GM18517 (cell line): Measurements from ENCODE around the gene BACE1.
"Not testable (repeated sequence)": the region's sequence is repeated elsewhere in the genome, so short reads cannot be mapped to it uniquely, and the experiment has no call there.

Experiments
- ATAC-seq: cut with Tn5 transposase; IDR thresholded peaks from one replicate; pipeline ENCODE4 v1.9.1; 2021; ENCODE audit warnings: mild to moderate bottlenecking, moderate library complexity; ENCODE audit not compliant: unreplicated experiment

BACE1 gene

DNA sequence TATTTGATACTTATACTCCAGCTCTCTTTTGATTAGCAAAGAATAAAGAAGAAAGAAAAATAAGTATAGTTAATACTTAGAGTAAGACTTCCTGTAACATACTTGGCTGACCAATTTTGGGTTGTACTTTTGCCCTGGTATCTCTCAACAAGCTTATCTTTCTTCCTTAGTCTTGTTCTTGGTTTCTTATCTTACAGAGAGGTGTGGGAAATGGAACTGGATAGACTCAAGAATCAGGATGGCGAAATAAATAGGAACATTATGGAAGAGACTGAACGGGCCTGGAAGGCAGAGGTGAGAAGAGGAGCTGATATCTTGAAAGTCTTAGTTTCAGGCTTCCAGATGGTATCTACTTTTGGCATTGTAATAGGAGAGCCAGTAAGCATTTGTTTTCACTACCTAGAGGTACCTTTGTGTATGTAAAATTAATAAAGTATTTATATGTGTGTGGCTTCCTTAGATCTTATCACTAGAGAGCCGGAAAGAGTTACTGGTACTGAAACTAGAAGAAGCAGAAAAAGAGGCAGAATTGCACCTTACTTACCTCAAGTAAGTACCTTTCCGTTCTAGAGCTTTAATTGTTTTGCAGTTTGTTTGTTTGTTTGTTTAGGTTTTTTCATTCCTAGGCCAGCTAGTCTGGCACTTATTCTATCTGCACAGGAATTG is 36.2 kb downstream of the BACE1 start:
- no peak for ATAC-seq

DNA sequence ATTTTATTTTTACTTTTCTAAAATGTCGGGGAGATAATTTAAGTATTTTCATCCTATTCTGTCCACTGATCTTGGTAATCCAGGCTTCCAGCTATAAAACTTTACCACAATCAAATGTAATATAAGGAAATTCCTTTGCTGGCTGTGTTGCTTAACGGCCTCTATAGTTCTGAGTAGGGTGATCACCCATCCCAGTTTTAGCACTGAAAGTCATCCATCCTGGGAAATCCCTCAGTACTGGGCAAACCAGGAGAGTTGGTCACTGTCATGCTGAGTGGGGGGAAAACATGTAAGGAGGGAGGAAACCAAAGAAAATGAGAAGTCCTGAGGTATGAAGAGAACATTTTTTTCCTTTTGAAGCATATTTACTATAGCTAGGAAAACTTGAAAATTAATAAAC is 37.7 kb downstream of the BACE1 start:
- ATAC-seq, result no peak

DNA sequence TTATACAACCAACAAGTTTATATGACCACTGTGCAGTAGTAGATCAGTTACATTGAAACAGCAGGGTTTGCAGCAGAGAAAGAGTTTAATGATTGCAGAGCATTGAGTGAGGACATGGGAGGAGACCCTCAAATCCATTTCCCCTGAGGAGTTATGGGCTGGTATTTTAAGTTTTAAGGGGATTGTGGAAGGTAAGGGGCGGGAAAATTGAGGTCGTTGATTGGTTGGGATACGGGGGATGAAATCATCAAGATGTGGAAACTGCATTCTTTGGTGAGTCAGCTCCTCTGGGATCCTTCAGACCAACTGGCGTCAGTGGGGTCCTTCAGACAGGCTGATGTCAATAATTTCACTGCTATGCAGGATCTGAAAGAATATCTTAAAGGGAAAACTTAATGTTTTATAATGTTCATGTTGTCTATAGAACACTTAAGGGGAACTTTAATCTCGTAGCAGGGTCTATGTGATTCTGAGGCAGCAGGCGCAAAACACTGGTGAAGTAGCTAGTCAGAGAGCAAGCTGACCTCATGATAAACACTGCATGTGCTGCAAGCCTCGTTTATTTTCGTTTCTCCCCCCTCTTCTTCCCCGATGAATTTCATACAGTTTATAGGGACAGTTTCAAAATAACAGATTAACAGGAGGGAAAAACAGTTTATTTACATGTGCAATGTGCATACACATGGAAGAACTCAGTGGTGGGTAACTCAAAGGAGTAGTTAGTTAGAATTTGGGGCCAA is 42.3 kb downstream of the BACE1 start:
- ATAC-seq, result no peak

DNA sequence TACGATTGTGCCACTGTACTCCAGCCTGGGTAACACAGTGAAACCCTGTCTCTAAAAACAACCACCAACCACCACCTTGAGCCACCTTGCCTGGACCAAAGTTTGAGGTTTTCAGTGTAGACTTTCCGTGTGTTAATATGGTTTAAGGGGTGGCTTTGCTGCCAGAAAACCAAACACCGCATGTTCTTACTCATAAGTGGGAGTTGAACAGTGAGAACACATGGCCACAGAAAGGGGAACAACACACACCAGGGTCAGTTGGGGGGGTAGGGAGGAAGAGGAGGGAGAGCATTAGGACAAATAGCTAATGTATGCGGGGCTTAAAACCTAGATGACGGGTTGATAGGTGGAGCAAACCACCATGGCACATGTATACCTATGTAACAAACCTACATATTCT is 43.9 kb downstream of the BACE1 start:
- not testable (repeated sequence) for ATAC-seq

DNA sequence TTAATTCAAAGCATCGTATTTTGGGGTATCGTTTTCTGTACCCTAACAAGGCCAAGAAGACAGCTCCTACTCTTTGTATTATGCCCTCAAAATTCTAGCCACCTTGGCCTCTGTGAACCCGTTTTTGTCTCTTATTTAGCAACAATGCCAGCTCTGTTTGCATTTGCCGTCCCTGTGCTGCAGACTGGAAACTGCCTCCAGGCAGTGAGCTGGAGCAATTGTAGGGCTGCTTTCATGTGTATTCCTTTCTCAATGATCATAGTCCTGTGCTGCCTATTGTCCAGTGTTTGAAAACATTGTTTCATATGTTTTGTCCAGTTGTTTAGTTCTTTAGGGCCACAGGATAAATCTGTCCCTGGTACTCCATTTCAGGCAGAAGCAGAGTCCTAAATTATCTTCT is 44.8 kb downstream of the BACE1 start:
- no peak for ATAC-seq

DNA sequence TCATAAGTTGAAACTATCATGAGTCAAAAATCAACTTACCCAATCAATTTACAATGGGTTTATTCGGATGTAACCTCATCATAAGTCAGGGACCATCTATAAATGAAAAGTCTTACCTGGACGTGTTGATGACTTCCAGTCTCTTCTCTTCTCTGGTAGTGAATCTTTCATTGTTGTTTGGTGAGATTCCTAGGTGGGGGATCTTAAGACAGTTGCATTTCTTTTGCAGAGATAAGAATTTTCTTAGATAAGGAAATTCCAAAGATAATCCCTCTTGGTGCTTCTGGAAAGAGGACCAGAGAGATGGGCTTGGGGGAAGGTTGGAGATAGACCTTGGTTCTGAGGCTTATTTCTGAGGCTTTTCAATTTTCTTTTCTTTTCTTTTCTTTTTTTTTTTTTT is 46.2 kb downstream of the BACE1 start:
- no peak for ATAC-seq

DNA sequence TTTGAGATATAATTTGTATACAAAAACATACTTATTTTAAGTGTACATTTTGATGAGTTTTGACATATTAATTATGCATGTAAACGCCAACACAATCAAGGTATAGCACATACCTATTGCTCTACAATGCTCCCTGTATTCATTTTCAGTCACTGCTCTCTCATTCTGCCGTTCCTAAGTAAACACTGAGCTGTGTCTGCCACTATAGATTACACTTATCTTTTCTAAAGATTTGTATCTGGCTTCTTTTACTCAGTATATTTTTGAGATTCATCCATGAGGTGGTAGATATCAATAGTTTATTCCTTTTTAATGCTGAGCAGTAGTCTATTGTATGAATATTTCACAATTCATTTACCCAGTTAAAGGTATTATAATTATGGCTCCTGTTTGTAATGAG is 50.3 kb downstream of the BACE1 start:
- no peak for ATAC-seq

DNA sequence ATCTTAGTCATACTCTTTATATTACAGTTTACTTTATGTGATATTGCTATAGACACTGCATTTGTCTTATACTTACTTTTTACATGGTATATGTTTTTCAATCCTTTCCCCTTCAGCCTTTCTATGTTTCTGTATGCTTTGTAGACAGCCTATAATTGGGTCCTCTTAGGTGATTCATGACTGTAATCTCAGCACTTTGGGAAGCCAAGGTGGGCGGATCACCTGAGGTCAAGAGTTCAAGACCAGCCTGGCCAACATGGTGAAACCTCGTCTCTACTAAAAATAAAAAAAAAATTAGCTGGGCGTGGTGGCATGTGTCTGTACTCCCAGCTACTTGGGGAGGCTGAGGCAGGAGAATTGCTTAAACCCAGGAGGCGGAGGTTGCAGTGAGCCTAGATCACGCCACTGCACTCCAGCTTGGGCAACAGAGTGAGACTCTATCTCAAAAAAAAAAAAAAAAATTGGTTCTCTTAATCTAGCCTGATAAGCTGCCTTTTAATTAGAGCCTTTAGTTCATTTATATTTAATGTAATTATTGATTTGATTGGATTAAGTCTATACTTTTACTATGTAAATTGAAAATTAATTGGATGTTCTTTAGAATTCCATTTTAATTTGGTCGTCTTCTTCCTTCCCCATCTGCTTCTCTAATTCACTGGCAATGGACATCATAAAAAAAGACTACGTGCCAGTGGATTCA is 51.3 kb downstream of the BACE1 start:
- ATAC-seq, result not testable (repeated sequence)

DNA sequence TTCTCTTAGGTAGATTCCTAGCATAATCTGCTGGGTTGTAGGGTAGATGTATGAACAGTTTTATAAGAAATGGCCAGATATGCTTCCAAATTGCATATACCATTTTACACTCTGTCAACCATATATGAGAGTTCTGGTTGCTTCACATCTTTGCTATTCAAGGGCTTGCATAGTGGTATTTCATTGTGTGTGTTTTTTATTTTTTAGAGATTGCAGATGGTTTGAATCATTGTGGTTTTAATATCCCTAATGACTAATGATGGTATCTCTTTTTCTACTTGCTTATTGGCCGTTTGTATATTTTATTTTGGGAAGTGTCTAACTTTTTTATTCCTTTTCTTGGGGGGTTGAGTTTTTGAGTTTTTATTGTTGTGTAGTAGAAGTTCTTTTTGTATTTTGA is 56.6 kb downstream of the BACE1 start:
- ATAC-seq, result no peak

DNA sequence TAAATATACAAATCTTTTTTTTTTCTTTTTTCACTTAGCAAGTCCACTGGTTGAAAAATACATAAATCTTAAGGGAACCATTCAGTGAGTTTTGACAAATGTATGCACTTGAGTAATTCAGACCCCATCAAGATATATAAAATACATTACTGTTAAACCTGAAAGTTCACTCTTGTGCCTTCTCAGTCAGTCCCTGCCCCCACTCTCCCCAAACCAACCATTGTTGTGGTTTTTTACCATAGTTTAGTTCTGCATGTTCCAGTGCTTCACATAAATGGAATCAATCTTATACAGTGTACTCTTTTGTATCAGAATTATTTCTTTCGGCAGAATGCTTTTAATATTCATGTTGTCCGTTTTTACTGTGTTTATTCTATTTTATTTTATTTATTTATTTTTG is 57.5 kb downstream of the BACE1 start:
- no peak for ATAC-seq

DNA sequence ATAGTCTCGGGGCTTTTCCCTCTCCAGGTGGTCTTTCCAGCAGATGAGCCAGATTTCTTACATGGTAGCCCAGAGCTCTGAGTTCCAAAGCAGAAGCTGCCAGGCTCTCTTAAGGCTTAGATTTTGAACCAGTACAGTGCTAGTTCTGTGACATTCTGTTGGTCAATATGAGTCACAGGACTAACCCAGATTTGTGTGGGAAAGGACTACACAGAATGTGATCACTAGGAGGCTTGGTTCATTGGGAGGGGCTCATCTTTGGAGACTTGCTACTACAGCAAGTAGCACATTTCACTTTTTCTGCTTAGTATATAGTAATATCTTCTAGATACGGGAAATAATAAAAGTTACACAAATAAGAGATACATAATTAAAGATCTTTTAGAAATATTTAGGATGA is 59.5 kb downstream of the BACE1 start:
- no peak for ATAC-seq

DNA sequence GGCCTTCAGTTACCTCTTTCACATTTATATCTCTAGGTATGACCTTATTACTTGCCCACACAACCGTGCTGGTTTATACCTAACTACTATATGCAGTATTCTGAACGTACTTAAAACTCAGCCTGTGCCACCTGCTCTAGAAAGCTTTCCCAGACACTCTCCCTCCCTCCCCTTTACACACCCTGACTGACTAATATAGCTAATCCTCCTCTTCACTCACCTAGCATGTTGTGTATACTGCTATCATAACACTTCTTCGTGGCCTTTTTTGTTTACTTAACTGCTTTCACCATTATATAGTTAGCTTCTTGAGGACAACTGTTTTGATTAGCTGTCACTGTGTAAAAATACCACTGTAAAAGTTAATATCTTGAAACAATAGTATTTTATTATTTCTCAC is 60.1 kb downstream of the BACE1 start:
- ATAC-seq, result no peak

DNA sequence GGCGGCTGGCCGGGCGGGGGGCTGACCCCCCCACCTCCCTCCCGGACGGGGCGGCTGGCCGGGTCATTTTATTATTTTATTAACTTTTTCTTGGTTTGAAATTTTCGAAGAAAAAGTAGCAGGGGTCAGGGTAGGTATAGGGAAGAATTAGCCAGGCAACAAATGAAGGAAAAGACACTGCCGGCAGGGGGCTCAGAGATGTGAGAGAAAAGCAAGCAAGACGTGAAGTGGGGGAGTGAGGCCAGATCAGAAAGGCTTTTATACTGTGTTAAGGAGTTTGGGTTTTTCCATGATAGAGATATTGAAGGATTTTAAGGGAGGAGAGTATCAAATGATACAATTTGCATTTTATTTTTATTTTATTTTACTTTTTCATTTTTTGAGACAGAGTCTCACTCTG is 64.5 kb downstream of the BACE1 start:
- ATAC-seq, result no peak

DNA sequence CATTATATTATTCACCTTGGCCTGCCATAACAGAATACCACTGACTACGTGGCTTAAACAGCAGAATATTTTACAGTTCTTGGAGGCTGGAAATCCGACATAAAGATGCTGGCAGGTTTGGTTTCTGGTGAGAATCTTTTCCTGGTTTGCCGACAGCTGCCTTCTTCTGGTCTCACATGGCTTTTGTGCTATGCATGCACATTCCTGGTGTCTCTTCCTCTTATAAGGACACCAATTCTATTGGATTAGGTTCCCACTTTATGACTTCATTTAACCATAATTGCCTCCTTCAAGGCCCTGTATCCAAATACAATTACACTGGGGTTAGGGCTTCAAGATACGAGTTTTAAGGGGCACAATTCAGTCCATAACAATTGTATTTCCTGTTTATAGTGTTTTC is 66.5 kb downstream of the BACE1 start:
- no peak for ATAC-seq

DNA sequence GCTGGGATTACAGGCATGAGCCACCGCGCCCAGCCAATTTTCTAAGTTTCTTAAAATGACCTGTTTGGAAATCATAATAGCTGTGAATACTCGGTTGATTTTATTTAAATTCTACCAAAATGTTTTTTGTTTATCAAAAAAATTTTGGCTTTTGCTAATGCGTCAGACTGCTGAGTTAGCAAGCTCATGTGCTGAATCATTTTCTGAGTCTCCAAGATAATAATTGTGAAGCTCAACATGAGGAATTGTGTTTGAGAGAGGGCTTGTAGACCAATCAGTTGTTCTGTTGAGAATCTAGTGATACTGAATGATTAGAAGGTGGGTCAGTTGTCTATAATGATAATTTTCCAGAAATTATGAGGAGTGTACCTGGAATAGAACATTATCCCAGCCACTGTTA is 67.7 kb downstream of the BACE1 start:
- no peak for ATAC-seq

DNA sequence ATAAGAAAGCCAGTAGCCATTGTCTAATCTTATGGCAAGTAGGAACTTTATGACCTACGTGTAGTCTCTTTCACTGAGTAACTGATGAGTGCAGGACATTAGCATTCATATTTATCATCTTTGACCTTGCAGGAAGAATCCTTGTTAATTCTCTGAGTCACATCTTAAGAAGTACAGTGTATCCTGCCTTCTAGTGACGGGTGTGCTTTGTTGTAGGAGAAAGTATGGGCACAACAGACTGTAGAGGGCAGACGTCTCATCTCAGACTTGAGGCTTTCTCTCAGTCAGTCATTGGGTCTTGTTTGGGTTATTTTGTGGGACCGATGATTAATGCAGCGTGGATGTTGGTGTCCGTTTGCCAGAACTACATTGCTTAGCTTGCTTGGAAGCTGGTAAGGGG is 76.8 kb downstream of the BACE1 start:
- no peak for ATAC-seq

DNA sequence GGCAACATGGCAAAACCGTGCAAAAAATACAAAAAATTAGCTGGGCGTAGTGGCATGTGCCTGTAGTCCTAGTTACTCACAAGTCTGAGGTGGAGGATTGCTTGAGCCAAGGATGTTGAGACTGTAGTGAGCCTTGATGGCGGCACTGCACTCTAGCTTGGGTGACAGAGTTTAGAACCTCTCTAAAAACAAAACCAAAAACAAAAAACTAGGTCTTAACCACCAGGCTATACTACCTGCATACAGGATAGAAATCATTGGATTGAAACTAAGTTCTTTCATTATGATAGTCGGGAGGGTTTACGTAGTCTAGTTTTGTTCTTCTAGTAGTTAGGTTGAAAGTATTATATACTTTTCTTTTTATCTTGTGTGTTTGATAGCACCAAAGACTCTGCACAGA is 77.8 kb downstream of the BACE1 start:
- ATAC-seq, result no peak
